Activated CD8-positive, alpha-beta T cell treated with anti-CD3 and anti-CD28 coated beads for 36 hours (primary cell): ENCODE measurements around the gene PIGB. TPM values are rescaled to one million over a fixed set of nuclear protein-coding genes. Genes with fewer than 3 reads are reported as not detected.
A peak's percentile ranks its signal among the peaks of the same experiment; 100 is the strongest.

Experiments
- ATAC-seq: fragments of 200-7000 bp; cut with Tn5 transposase; one replicate; pipeline ENCODE4 v1.10.0; 2021; ENCODE audit warnings: mild to moderate bottlenecking, moderate library complexity
- CTCF ChIA-PET: fragments of 350-600 bp; sonication (Branson Sonifier 250); formaldehyde crosslinking; loops from one replicate; lab custom pipeline; 2021; ENCODE audit warnings: antibody characterized with exemption; lab: Charles Lee
- POLR2A ChIA-PET: fragments of 350-600 bp; sonication (Branson Sonifier 250); formaldehyde crosslinking; loops from one replicate; lab custom pipeline; 2021; ENCODE audit warnings: antibody characterized with exemption; lab: Charles Lee
- DNase-seq: peaks from one replicate; pipeline ENCODE4 v3.0.0-alpha.2; 2020
- H3K27ac Mint-ChIP-seq: one replicate; pipeline ENCODE4 v1.8.0; 2021; ENCODE audit warnings: mild to moderate bottlenecking, mixed read lengths
- H3K27me3 Mint-ChIP-seq: one replicate; pipeline ENCODE4 v1.8.0; 2021; ENCODE audit warnings: mixed read lengths
- H3K36me3 Mint-ChIP-seq: one replicate; pipeline ENCODE4 v1.8.0; 2021; ENCODE audit warnings: low read depth, mixed read lengths
- H3K4me1 Mint-ChIP-seq: one replicate; pipeline ENCODE4 v1.8.0; 2021; ENCODE audit warnings: low read depth, mixed read lengths
- H3K4me3 Mint-ChIP-seq: one replicate; pipeline ENCODE4 v1.8.0; 2021; ENCODE audit warnings: mild to moderate bottlenecking, moderate library complexity, mixed read lengths
- H3K9me3 Mint-ChIP-seq: one replicate; pipeline ENCODE4 v1.8.0; 2021; ENCODE audit warnings: mixed read lengths
- intact Hi-C: fragments of 100-400 bp; cut with micrococcal nuclease; formaldehyde crosslinking; loops from one replicate; pipeline ENCODE4 v1.10.0; 2022
- total RNA-seq, 2 experiments: library from RNA; stranded (reverse); gene quantifications; one replicate each; pipeline ENCODE4 v1.2.3, GENCODE V29; 2021
- TF ChIP-seq, protein P1 (sequence below): fragments of 200-600 bp; IDR thresholded peaks from one replicate; pipeline ENCODE4 v1.8.0; 2022; ENCODE audit warnings: antibody characterized with exemption, mild to moderate bottlenecking

Gene PIGB
- total RNA-seq, 2 experiments from 2014 or later, result 14.0 to 17.5 TPM

DNA sequence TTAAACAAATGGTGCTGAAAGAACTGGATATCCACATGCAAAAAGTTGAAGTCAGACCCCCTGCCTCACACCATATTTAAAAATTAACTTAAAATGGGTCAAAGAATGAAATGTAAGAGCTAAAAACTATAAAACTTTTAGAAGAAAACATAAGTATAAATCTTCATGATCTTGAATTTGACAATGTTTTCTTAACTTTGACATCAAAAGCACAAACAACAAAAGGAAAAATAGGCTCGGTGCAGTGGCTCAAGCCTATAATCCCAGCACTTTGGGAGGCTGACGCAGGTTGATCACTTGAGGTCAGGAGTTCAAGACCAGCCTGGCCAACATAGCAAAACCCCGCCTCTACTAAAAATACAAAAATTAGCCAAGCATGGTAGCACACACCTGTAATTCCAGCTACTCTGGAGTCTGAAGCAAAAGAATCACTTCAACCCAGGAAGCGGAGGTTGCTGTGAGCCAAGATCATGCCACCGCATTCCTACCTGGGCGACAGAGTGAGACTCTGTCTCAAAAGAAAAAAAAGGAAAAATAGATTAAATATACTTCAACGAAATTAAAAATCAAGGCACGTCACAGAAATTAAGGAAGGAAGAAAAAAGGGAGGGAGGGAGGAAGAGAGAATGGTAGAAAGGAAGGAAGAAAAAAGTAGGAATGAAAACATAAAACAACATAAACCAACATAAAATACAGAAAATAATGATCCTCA, 30.9 kb upstream of the PIGB start:
- DNase-seq (no peak), ATAC-seq (no peak)
- ChIA-PET CTCF (interaction anchor here (0.6 to 2.5 kb wide), 8 partner anchors 9 to 119 kb away, joined by 3 to 8 read pairs (median 4); no protein-coding TSS in a partner anchor), POLR2A (interaction anchor here (0.9 to 2.2 kb wide), 8 partner anchors 9 to 70 kb away, joined by 3 to 11 read pairs (median 4); partner anchors contain the start of genes PIGB and PIGBOS1)
- intact Hi-C loops, result no loop called here
- H3K4me3 Mint-ChIP-seq, result peak overlapping the region; percentile 90
- H3K9me3 Mint-ChIP-seq, result no peaks in the 10 kb centered on the region
- no peaks in the 10 kb centered on the region for H3K27me3 Mint-ChIP-seq
- TF ChIP-seq, protein P1, sequence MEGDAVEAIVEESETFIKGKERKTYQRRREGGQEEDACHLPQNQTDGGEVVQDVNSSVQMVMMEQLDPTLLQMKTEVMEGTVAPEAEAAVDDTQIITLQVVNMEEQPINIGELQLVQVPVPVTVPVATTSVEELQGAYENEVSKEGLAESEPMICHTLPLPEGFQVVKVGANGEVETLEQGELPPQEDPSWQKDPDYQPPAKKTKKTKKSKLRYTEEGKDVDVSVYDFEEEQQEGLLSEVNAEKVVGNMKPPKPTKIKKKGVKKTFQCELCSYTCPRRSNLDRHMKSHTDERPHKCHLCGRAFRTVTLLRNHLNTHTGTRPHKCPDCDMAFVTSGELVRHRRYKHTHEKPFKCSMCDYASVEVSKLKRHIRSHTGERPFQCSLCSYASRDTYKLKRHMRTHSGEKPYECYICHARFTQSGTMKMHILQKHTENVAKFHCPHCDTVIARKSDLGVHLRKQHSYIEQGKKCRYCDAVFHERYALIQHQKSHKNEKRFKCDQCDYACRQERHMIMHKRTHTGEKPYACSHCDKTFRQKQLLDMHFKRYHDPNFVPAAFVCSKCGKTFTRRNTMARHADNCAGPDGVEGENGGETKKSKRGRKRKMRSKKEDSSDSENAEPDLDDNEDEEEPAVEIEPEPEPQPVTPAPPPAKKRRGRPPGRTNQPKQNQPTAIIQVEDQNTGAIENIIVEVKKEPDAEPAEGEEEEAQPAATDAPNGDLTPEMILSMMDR, result no peak
- peaks cover 48% of the 10 kb centered on the region for H3K36me3 Mint-ChIP-seq
- peak overlapping the region; percentile 96 for H3K27ac Mint-ChIP-seq
- peaks cover 43% of the 10 kb centered on the region for H3K4me1 Mint-ChIP-seq

DNA sequence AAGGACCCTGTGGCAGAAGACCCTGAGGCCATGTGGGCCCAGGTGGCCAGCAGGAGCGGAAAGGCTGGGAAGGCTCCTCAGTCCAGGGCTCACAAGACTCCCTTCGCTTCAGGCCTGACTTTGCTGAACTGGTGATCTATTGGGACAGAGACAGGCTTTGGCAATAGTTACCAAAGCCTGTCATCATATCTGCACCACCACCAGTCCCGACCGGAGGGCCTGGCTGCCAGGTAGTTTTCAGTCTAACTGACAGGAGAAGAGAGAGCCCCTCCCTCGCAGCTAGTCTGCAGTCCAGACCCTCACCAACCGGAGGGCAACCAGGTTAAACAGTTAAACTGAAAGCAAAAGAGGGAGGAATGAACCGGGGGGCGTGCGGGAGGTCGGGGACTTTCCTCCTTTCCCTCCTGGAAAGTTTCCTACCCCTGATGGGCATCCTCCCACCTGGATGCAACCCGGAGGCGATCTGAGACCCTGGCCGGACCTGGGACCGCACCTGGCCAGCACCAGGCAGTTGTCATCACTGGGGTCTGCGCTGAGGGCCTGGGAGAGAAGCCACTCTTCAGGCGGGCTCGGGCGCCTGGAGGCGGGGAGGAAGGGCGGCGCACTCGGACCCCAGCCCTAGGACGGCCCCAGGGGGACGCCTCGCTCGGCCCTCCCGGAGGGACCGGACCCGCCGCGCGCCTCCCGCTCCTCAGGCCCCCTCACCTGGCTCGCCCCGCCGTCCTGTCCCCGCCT, 29.8 kb upstream of the PIGB start:
- peak; percentile 41 for ATAC-seq
- intact Hi-C loops, result no loop called here
- Mint-ChIP-seq H3K9me3 (no peaks in the 10 kb centered on the region), H3K36me3 (peaks cover 45% of the 10 kb centered on the region), H3K27ac (peak overlapping the region; percentile 96), H3K4me1 (peaks cover 34% of the 10 kb centered on the region), H3K4me3 (peak overlapping the region; percentile 90), H3K27me3 (no peaks in the 10 kb centered on the region)
- TF ChIP-seq, protein P1, result no peak
- ChIA-PET CTCF (interaction anchor here (1.5 to 2.5 kb wide), 3 partner anchors 10 to 120 kb away, joined by 3 to 8 read pairs (median 6); no protein-coding TSS in a partner anchor), POLR2A (interaction anchor here (1.4 to 2.2 kb wide), 3 partner anchors 18 to 68 kb away, joined by 4 to 11 read pairs (median 5); no protein-coding TSS in a partner anchor)
- DNase-seq, result peak; percentile 66

DNA sequence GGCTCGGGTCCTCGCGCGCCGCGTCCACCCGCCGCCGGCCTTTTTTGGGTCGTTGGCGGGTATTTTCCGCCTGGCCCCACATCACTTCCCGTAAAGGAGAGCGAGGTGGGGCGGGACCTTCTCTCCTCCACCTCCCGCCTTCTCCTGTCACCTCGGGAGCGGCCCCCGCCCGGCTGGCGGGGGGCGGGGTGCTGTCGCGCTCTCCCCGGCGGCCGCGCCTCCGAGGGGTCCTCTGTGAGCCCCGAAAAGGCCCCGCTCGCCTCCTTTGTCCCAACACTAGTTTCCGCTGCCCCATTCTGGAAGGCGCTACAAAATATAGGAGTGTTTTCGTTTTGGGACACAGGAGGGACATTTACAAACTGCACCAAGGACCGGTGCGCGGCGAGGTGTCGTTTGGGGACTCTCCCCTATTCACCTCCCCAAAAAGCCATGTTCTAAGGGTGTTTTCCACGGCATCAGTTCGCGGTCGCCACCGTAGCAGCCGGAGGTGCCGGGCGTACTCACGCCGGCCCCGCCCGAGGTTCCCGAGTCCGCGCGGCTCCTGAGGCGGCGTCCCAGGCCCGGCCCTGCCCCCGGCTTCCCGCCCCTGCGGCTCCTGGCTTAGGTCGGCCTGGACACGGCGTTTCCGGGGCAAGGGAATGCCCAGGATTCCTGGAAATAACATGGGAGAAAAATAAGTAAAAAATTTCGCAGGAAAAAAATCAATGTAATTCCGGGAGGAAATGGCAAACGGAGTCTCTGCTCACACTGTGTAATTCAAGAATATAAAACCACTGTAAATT, 29.1 kb upstream of the PIGB start, which contains the start of gene RAB27A:
Gene RAB27A (minus strand): TSS at position 68 of the 782 bp plus-strand sequence. CDS start 54,879 bp downstream, outside the sequence.
- Mint-ChIP-seq H3K27ac (peak within 1 kb of the TSS; percentile 96), H3K9me3 (no peaks in the 10 kb centered on the region), H3K4me3 (peak within 1 kb of the TSS; percentile 90), H3K36me3 (peaks cover 38% of the 10 kb centered on the region), H3K27me3 (no peaks in the 10 kb centered on the region), H3K4me1 (peaks cover 27% of the 10 kb centered on the region)
- TF ChIP-seq, protein P1, result no peak
- ChIA-PET POLR2A (interaction anchor here (0.9 to 2.2 kb wide), 4 partner anchors 51 to 93 kb away, joined by 3 to 11 read pairs (median 5); no protein-coding TSS in a partner anchor), CTCF (interaction anchor here (0.9 to 4.1 kb wide), 12 partner anchors 11 to 93 kb away, joined by 3 to 59 read pairs (median 5); partner anchors contain the start of genes PIGB, PIGBOS1 and RSL24D1)
- peak; percentile 77 for ATAC-seq
- DNase-seq, result peak; percentile 90
- intact Hi-C loops, result loop anchor here (1.0 kb wide), 3 partner anchors 69 to 93 kb away; no protein-coding TSS in a partner anchor

DNA sequence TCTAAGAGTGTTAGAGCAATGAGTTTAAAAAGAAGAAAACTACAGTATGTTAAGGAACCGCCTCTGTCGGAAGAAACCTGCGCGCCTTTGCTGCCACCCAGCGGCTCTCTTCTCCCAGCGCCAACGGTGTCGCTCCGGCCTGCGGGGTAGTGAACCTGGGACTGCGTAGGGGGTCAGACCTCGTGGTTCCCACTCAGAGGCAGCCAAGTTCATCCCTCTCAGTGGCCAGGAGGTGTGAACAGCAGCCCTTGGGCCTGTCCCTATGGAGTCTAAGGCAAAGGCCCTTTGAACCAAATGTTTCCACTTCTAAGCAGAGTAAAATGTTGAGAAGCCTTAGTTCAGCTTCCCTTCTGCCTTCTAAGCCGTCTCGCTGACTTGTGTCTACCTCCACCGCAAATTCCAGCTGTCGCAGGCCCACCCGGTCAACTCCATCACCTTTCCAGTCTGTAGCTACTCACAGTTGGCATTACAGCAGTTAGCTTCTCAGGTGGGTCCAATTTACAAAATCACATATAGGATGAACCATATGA, 28.4 kb upstream of the PIGB start:
- intact Hi-C loops, result loop anchor here (1.0 kb wide), 3 partner anchors 69 to 93 kb away; no protein-coding TSS in a partner anchor
- POLR2A ChIA-PET, result interaction anchor here (0.7 to 1.4 kb wide), 6 partner anchors 11 to 93 kb away, joined by 3 to 6 read pairs (median 4); no protein-coding TSS in a partner anchor
- peak overlapping the region; percentile 90 for H3K4me3 Mint-ChIP-seq

More for the DNA sequence above, 28.4 kb upstream of the PIGB start:
- TF ChIP-seq, protein P1, result peak; percentile 90
- CTCF ChIA-PET, result interaction anchor here (0.8 to 4.1 kb wide), 20 partner anchors 9 to 149 kb away, joined by 3 to 59 read pairs (median 4); partner anchors contain the start of genes PIGB, PIGBOS1 and RSL24D1
- H3K4me1 Mint-ChIP-seq, result peaks cover 20% of the 10 kb centered on the region
- peak; percentile 93 for DNase-seq
- peaks cover 33% of the 10 kb centered on the region for H3K36me3 Mint-ChIP-seq
- H3K9me3 Mint-ChIP-seq, result no peaks in the 10 kb centered on the region
- no peaks in the 10 kb centered on the region for H3K27me3 Mint-ChIP-seq
- H3K27ac Mint-ChIP-seq, result peak overlapping the region; percentile 92
- ATAC-seq, result peak; percentile 76
